HL-60 (cell line): Measurements from ENCODE around the gene CLIP4.

Experiments
- DNase-seq, 2 experiments: peaks; one replicate each; pipeline ENCODE4 v3.0.0-alpha.2; 2010 to 2020; ENCODE audit warnings: low read depth in 1 of 2, low spot score in 1 of 2
- H3K27ac ChIP-seq: fragments of 250-450 bp; sonication (Bioruptor Pico); replicated peaks from 2 replicates; pipeline ENCODE4 v1.5.1; 2020; ENCODE audit warnings: mild to moderate bottlenecking, moderate library complexity
- H3K27me3 ChIP-seq: fragments of 250-450 bp; sonication (Bioruptor Pico); 2 replicates; pipeline ENCODE4 v1.5.1; 2021; ENCODE audit warnings: mild to moderate bottlenecking, moderate library complexity; ENCODE audit not compliant: insufficient read depth, poor library complexity, severe bottlenecking
- H3K4me3 ChIP-seq: replicated peaks from 2 replicates; pipeline ENCODE4 v1.5.1; 2011; ENCODE audit warnings: mild to moderate bottlenecking, control low read depth, low read length; ENCODE audit not compliant: insufficient read depth
- GABPA ChIP-seq: IDR thresholded peaks from 2 replicates; pipeline ENCODE4 v1.6.1; 2012; ENCODE audit warnings: low read depth
- POLR2AphosphoS5 ChIP-seq: IDR thresholded peaks from 2 replicates; pipeline ENCODE4 v1.6.1; 2012; ENCODE audit warnings: low read depth
- SPI1 ChIP-seq: IDR thresholded peaks from 2 replicates; pipeline ENCODE4 v1.6.1; 2012; ENCODE audit warnings: low read depth, mild to moderate bottlenecking, borderline replicate concordance
- TF ChIP-seq, protein P1 (sequence below): IDR thresholded peaks from 2 replicates; pipeline ENCODE4 v1.6.1; 2012; ENCODE audit warnings: low read depth; ENCODE audit not compliant: insufficient replicate concordance
- TF ChIP-seq, protein P2 (sequence below): IDR thresholded peaks from one replicate; pipeline ENCODE4 v1.5.1; 2011; ENCODE audit warnings: low read length, control low read depth, inconsistent platforms; ENCODE audit not compliant: insufficient read depth

The CLIP4 gene

DNA sequence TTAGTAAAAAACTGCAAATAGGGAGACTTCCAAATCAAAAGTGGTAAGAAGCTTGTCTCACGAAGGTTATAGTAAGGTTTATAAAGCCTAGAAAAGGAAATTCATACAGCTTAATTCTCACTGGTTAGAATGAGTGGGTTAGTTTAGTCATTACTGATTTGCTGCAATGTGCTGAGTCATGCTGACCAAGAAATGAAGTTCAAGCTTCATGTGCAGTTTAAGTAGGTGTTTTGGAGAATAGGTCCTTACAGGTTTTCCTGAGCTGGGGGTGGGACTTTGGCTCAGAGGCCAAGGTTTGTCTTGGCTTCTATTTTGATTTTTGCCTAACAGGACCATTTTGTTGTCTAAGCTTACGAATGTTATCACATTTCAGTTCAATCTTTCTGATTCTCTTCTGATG is 15.1 kb downstream of the CLIP4 start:
- no peaks in the 10 kb centered on the region for H3K27me3 ChIP-seq
- peak in 1 of 2 experiments; percentile 17 for DNase-seq
- TF ChIP-seq, protein P1, sequence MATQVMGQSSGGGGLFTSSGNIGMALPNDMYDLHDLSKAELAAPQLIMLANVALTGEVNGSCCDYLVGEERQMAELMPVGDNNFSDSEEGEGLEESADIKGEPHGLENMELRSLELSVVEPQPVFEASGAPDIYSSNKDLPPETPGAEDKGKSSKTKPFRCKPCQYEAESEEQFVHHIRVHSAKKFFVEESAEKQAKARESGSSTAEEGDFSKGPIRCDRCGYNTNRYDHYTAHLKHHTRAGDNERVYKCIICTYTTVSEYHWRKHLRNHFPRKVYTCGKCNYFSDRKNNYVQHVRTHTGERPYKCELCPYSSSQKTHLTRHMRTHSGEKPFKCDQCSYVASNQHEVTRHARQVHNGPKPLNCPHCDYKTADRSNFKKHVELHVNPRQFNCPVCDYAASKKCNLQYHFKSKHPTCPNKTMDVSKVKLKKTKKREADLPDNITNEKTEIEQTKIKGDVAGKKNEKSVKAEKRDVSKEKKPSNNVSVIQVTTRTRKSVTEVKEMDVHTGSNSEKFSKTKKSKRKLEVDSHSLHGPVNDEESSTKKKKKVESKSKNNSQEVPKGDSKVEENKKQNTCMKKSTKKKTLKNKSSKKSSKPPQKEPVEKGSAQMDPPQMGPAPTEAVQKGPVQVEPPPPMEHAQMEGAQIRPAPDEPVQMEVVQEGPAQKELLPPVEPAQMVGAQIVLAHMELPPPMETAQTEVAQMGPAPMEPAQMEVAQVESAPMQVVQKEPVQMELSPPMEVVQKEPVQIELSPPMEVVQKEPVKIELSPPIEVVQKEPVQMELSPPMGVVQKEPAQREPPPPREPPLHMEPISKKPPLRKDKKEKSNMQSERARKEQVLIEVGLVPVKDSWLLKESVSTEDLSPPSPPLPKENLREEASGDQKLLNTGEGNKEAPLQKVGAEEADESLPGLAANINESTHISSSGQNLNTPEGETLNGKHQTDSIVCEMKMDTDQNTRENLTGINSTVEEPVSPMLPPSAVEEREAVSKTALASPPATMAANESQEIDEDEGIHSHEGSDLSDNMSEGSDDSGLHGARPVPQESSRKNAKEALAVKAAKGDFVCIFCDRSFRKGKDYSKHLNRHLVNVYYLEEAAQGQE = no peak
- TF ChIP-seq, protein P2, sequence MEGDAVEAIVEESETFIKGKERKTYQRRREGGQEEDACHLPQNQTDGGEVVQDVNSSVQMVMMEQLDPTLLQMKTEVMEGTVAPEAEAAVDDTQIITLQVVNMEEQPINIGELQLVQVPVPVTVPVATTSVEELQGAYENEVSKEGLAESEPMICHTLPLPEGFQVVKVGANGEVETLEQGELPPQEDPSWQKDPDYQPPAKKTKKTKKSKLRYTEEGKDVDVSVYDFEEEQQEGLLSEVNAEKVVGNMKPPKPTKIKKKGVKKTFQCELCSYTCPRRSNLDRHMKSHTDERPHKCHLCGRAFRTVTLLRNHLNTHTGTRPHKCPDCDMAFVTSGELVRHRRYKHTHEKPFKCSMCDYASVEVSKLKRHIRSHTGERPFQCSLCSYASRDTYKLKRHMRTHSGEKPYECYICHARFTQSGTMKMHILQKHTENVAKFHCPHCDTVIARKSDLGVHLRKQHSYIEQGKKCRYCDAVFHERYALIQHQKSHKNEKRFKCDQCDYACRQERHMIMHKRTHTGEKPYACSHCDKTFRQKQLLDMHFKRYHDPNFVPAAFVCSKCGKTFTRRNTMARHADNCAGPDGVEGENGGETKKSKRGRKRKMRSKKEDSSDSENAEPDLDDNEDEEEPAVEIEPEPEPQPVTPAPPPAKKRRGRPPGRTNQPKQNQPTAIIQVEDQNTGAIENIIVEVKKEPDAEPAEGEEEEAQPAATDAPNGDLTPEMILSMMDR = no peak
- TF ChIP-seq POLR2AphosphoS5 = no peak
- no peak for TF ChIP-seq GABPA
- TF ChIP-seq SPI1 = no peak
- no peak overlapping the region for H3K27ac ChIP-seq
- no peak overlapping the region for H3K4me3 ChIP-seq

DNA sequence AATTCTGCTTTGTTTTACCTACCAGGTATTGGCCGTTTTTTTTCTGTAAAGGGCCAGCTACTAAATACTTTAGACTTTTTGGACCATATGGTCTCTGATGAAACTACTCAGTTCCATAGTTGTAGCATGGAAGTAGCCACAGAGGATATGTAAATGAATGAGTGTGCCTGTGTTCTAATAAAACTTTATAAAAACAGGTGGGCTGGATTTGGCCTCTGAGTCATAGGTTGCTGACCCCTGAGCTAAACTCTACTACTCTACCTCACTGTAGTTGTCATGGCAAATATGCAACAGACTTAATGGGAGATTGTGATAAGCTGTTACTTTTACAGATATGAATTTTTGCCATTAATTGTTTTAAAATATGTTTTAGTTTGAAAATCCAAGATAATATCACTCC is 19.7 kb downstream of the CLIP4 start:
- H3K27me3 ChIP-seq = no peaks in the 10 kb centered on the region
- TF ChIP-seq SPI1 (no peak), GABPA (no peak), POLR2AphosphoS5 (no peak)
- TF ChIP-seq, protein P1 = no peak
- TF ChIP-seq, protein P2 = no peak
- H3K4me3 ChIP-seq = no peak overlapping the region
- no peak overlapping the region for H3K27ac ChIP-seq
- no peak for DNase-seq

DNA sequence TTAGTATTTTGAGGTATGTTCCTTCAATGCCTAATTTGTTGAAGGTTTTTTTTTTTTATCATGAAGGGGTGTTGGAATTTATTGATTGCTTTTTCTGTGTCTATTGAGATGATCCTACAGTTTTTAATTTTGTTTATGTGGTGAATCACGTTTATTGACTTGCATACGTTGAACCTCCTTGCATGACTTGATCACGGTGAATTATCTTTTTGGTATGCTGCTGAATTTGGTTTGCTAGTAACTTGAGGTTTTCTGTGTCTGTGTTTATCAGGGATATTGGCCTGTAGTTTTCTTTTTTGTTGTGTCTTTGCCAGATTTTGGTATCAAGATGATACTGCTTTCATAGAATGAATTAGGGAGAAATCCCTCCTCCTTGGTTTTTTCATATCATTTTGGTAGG is 23.9 kb downstream of the CLIP4 start:
- no peak for DNase-seq
- H3K27ac ChIP-seq = no peak overlapping the region
- TF ChIP-seq SPI1 = no peak
- peaks cover 3% of the 10 kb centered on the region for H3K27me3 ChIP-seq
- no peak overlapping the region for H3K4me3 ChIP-seq

DNA sequence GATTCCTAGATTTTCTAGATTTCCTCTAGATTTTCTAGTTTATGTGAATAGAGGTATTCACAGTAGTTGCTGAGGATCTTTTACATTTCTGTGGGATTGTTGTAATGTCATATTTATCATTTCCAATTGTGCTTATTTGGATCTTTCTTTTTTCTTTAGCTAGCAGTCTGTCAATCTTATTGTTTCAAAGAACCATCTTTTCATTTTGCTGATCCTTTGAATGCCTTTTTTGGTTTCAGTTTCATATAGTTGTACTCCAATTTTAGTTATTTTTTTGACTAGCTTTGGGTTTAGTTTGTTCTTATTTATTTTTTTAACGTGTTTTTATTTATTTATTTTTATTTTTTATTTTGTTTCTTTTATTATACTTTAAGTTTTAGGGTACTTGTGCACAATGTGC is 24.5 kb downstream of the CLIP4 start:
- Histone ChIP-seq H3K27ac (no peak overlapping the region), H3K27me3 (peaks cover 3% of the 10 kb centered on the region), H3K4me3 (no peak overlapping the region)
- TF ChIP-seq, protein P1 = no peak
- no peak for TF ChIP-seq GABPA
- TF ChIP-seq POLR2AphosphoS5 = no peak
- TF ChIP-seq SPI1 = no peak
- TF ChIP-seq, protein P2 = no peak
- DNase-seq = no peak
